HG03442 (cell line): ENCODE data around the gene BTBD16.

ENCODE experiments used
- ATAC-seq: cut with Tn5 transposase; IDR thresholded peaks from one replicate; pipeline ENCODE4 v1.9.1; 2021; ENCODE audit warnings: mild to moderate bottlenecking, moderate library complexity; ENCODE audit not compliant: unreplicated experiment

BTBD16 gene

GRCh38 chr10:122308417-122309141 is 37.5 kb downstream of the BTBD16 start:
- ATAC-seq: no peak

DNA sequence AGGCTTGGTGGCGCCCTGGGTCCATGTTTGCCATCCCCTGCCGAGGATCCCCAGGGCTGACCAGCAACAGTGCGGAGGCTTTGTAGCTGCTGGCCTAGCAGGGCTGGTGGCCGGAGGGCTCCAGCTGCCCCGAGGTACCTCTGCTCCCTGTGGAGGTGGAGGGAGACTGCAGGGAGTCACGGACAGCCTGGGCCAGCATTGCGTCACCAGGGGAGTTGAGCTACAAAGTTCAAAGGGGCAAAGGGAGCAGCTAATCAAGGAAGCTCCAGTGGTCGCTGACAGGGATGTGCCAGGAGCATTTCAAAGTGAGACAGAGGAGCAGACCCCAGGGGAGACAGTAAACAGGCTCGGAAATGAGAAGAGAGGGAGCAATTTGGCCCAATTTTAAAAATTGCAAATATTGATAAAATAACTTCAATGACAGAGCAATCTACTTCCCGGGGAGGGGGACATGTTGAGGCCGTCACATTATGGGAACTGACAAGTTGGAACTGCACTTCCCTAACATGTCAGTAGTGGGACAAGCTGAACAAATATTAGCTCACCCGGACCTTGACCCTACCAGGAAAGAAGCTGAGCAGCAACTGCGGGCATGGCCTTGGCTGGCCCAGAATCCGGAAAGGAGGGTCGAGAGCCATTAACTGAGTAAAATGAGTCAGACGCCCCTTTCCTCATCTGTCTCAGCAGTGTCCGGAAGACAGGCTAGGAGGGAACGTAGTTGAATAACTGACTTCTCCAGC is 39.4 kb downstream of the BTBD16 start:
- ATAC-seq: no peak

DNA sequence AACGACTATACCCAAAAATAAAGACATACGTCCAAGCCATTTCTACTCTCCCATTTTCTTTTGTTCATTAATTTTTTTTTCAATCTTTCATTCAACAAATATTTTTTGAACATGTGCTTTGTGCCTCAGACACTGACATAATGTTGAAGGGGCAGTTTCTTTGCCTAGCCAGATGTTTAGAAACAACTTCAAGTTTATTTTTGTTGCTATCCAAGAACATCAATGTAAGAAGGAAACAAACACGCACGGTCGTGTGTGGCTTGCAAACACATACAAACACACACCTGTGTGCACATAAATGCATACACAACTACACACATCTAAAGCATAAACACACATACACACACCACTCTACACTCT is 39.9 kb downstream of the BTBD16 start:
- ATAC-seq: no peak

DNA sequence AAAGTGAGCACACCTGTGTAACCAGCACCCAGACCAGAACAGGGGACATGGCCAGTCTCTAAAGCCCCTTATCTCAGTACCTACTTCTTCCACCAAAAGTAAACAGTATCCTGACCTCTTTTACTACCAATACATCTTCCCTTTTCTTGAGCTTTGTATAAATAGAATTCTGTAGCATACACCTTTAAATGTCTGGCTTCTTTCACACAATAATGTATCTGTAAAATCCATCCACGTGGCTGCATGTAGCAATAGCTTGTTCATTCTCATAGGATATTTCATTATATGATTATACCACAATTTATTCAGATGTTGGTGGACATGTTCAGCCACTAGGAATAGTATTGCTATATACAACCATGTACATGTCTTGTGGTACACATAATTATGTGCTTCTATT is 40.6 kb downstream of the BTBD16 start:
- ATAC-seq: no peak

DNA sequence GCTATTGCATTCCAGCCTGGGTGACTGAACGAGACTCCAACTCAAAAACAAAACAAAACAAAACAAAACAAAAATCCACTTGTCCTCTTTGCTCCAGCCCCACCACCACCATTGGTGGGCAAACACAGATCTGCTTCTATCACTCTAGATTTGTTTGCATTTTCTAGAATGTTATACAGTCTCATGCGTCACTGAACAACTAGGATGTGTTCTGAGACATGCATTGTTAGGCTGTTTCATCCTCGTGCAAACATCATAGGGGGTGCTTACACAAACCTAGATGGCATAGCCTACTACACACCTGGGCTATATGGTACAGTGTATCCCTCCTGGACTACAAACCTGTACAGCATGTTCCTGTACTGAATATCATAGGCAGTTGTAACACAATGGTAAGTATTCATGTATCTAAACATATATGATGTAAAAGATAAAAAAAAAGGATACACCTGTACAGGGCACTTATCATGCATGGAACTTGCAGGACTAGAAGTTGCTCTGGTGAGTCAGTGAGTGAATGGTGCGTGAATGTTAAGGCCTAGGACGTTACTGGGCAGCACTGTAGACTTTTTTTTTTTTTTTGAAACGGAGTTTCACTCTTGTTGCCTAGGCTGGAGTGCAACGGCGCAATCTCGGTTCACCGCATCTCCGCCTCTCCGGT is 45.3 kb downstream of the BTBD16 start:
- ATAC-seq: no peak

DNA sequence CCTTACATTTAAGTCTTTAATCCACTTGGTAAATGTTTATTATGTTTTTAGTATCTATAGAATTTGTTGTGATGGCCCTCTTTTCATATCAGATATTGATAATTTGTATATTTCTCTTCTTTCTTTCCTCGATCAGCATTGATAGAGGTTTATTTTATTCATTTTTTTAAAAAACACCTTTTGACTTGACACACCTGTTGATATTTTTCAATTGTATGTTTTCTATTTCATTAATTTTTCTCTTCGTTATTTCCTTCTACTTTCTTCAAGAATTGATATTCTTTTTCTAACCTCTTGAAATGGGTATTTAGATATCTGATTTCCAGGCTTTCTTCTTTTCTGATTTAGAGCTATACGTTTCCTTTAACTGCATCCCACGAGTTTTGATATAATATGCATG is 50.9 kb downstream of the BTBD16 start:
- ATAC-seq: no peak

DNA sequence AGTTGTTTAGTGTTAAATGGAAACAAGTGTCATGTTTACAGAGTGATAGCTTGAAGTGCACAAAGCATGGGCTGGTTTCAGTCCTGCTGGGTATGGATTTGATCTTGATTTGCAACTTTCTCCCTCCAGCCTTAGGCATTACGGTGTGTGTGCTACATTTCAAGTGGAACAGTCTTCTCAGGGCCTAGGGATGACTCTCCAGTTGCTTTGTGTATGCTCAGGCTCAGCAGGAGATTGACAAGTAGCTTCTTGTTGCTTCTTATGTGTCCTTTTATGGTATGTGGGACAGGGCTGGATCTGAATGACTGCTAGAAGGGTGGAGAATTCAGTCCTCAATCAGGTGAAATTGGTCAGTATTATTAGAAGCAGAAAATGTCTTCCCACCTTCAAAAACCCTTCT is 52.1 kb downstream of the BTBD16 start:
- ATAC-seq: no peak

GRCh38 chr10:122323941-122324675 is 53.0 kb downstream of the BTBD16 start:
- ATAC-seq: no peak

GRCh38 chr10:122325235-122325634 is 54.1 kb downstream of the BTBD16 start:
- ATAC-seq: no peak

- no peak for ATAC-seq
These were observed 55.3 kb downstream of the BTBD16 start for GRCh38 chr10:122326385-122326784.

- ATAC-seq: no peak
These were observed 55.7 kb downstream of the BTBD16 start for GRCh38 chr10:122326806-122327205.

GRCh38 chr10:122327237-122328206 is 56.4 kb downstream of the BTBD16 start:
- ATAC-seq: no peak

DNA sequence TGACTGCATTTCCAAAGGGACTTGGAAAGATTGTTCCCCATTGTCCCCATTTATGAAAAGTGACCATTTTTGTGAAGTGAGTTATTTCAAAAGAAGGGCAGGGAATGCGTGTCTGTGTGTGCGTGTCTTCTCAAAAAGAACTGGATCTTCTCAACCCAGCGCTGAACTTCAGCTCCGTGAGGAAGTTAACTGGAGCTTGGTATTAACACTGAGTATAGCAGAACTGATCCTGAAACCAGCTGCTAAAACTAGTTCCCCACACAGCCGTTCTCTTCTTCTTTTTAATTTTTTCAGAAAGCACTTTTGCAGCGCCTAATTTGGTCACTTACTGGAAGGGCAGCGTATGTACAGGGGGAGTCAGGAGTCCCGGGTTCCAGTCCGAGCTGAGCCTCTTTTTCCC is 57.6 kb downstream of the BTBD16 start:
- no peak for ATAC-seq

DNA sequence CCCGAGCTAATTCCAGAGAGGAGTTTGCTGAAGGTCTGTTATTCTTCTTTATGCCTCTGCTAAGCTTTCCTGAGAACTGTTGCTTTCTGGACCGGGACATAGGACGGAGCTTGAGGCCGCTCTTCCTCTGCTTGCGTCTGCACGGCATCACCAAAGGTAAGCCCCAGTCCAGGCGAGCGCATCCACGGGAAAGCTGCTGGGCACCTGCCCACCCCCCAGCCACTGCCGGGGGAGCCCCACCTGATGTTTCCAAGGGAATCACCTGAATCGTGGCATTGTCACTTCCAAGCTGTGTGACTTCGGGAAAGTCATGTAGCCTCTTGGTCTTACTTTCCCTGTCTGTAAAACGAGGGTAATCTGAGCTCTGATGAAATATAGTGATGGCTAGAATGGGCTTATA is 58.3 kb downstream of the BTBD16 start:
- no peak for ATAC-seq

DNA sequence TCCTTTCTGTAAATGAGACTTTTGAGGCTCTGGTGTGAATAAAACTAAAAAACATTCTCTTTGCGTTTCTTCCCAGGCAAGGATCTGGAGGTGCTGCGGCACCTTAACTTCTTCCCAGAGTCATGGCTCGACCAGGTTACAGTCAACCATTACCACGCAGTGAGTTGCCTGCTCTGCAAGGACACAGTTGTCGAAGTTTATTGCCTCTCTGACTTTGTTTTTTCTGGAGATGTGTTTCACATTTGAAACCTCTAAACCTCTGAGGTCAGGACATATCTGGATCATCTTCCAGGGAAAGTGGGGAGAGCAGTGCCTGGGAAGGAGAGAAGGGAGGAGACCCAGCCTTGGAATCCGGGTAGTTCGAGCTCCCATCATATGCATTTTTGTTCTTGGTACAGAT is 60.0 kb downstream of the BTBD16 start:
- no peak for ATAC-seq

- ATAC-seq: no peak
These were observed 60.7 kb downstream of the BTBD16 start for GRCh38 chr10:122331615-122332446.

GRCh38 chr10:122333037-122333436 is 61.9 kb downstream of the BTBD16 start:
- ATAC-seq: peak; percentile 60

GRCh38 chr10:122336332-122336731 is 65.2 kb downstream of the BTBD16 start:
- ATAC-seq: no peak

GRCh38 chr10:122336961-122337360 is 65.9 kb downstream of the BTBD16 start:
- ATAC-seq: no peak
